ENCODE data around the gene INTS3.

DNA sequence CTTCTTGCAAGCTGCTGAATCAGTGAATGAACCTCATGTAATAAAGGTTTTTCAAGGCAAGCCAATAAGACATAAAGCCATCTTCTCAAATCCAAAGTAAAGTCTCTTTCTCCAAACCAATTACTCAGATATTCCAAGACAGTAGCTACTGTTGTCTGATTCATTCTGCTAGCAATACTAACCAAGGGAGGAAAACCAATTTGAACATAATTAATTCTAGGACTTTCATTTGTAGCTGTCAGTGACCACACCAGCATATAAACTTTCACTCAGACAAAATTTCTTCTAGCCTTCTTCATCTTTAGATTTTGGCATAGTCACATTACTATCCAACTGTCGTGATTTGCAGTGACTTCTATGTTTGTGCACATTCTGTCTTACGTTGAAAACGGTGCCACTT lies 10.5 kb upstream of the INTS3 start:
- TF ChIP-seq, protein P1, sequence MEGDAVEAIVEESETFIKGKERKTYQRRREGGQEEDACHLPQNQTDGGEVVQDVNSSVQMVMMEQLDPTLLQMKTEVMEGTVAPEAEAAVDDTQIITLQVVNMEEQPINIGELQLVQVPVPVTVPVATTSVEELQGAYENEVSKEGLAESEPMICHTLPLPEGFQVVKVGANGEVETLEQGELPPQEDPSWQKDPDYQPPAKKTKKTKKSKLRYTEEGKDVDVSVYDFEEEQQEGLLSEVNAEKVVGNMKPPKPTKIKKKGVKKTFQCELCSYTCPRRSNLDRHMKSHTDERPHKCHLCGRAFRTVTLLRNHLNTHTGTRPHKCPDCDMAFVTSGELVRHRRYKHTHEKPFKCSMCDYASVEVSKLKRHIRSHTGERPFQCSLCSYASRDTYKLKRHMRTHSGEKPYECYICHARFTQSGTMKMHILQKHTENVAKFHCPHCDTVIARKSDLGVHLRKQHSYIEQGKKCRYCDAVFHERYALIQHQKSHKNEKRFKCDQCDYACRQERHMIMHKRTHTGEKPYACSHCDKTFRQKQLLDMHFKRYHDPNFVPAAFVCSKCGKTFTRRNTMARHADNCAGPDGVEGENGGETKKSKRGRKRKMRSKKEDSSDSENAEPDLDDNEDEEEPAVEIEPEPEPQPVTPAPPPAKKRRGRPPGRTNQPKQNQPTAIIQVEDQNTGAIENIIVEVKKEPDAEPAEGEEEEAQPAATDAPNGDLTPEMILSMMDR (IDR thresholded peaks at IDR 0.05), result no peak
- TF ChIP-seq ZFX (IDR thresholded peaks at IDR 0.05; ENCODE audit: borderline replicate concordance), result no peak

Measured in 22Rv1 (cell line).